Muscle layer of duodenum (tissue), 2 donors: ENCODE measurements around the gene LRRC74B.
"Not testable (repeated sequence)": the region's sequence is repeated elsewhere in the genome, so short reads cannot be mapped to it uniquely, and the experiment has no call there.

Experiments used
- H3K27ac ChIP-seq: one replicate; pipeline ENCODE4 v1.7.0; 2013; ENCODE audit warnings: mild to moderate bottlenecking, low read length
- H3K27me3 ChIP-seq: one replicate; pipeline ENCODE4 v1.7.0; 2013; ENCODE audit warnings: low read depth, mild to moderate bottlenecking, control low read depth, low read length
- H3K36me3 ChIP-seq, 2 donors: one replicate each; pipeline ENCODE4 v1.7.0; 2013; ENCODE audit warnings: low read length in 2 of 2, control low read depth in 1 of 2, mild to moderate bottlenecking in 1 of 2; ENCODE audit not compliant: insufficient read depth in 2 of 2, control insufficient read depth in 1 of 2
- H3K4me1 ChIP-seq, 2 donors: one replicate each; pipeline ENCODE4 v1.7.0; 2013; ENCODE audit warnings: low read length in 2 of 2, mild to moderate bottlenecking in 2 of 2, control low read depth in 1 of 2, moderate library complexity in 1 of 2; ENCODE audit not compliant: insufficient read depth in 2 of 2, control insufficient read depth in 1 of 2
- H3K4me3 ChIP-seq, 2 donors: one replicate each; pipeline ENCODE4 v1.7.0; 2013; ENCODE audit warnings: low read length in 2 of 2, low read depth in 1 of 2, mild to moderate bottlenecking in 1 of 2
- H3K9me3 ChIP-seq, 2 donors: one replicate each; pipeline ENCODE4 v1.7.0; 2013; ENCODE audit warnings: low read length in 2 of 2, control low read depth in 1 of 2, mild to moderate bottlenecking in 1 of 2; ENCODE audit not compliant: control insufficient read depth in 1 of 2
- donor health status: healthy.

LRRC74B gene

GRCh38 chr22:21051831-21052400 is 6.2 kb downstream of the LRRC74B start:
- no peaks in the 10 kb centered on the region for H3K4me1 ChIP-seq
- H3K4me3 ChIP-seq: no peak overlapping the region
- no peaks in the 10 kb centered on the region for H3K36me3 ChIP-seq
- no peak overlapping the region for H3K27ac ChIP-seq
- H3K9me3 ChIP-seq: no peaks in the 10 kb centered on the region
- no peaks in the 10 kb centered on the region for H3K27me3 ChIP-seq

GRCh38 chr22:21052715-21053459 is 7.1 kb downstream of the LRRC74B start:
- Histone ChIP-seq H3K4me1 (no peaks in the 10 kb centered on the region), H3K9me3 (no peaks in the 10 kb centered on the region), H3K4me3 (no peak overlapping the region), H3K27me3 (no peaks in the 10 kb centered on the region), H3K36me3 (no peaks in the 10 kb centered on the region), H3K27ac (no peak overlapping the region)

GRCh38 chr22:21054046-21054713 is 8.4 kb downstream of the LRRC74B start:
- no peaks in the 10 kb centered on the region for H3K36me3 ChIP-seq
- no peaks in the 10 kb centered on the region for H3K27me3 ChIP-seq
- no peak overlapping the region for H3K4me3 ChIP-seq
- no peaks in the 10 kb centered on the region for H3K9me3 ChIP-seq
- H3K4me1 ChIP-seq: no peaks in the 10 kb centered on the region
- H3K27ac ChIP-seq: no peak overlapping the region

- Histone ChIP-seq H3K36me3 (no peaks in the 10 kb centered on the region), H3K27me3 (no peaks in the 10 kb centered on the region), H3K9me3 (no peaks in the 10 kb centered on the region), H3K4me1 (no peaks in the 10 kb centered on the region), H3K27ac (no peak overlapping the region), H3K4me3 (no peak overlapping the region)
Observed at GRCh38 chr22:21054714-21055563, 9.2 kb downstream of the LRRC74B start.

GRCh38 chr22:21055564-21055834 is 9.8 kb downstream of the LRRC74B start:
- H3K36me3 ChIP-seq: no peaks in the 10 kb centered on the region
- no peak overlapping the region for H3K4me3 ChIP-seq
- no peak overlapping the region for H3K27ac ChIP-seq
- H3K27me3 ChIP-seq: no peaks in the 10 kb centered on the region
- H3K4me1 ChIP-seq: no peaks in the 10 kb centered on the region
- no peaks in the 10 kb centered on the region for H3K9me3 ChIP-seq

GRCh38 chr22:21055880-21056319 is 10.2 kb downstream of the LRRC74B start:
- H3K27ac ChIP-seq: no peak overlapping the region
- H3K27me3 ChIP-seq: no peaks in the 10 kb centered on the region
- H3K4me1 ChIP-seq: no peaks in the 10 kb centered on the region
- no peak overlapping the region for H3K4me3 ChIP-seq
- no peaks in the 10 kb centered on the region for H3K9me3 ChIP-seq
- no peaks in the 10 kb centered on the region for H3K36me3 ChIP-seq

- not testable (repeated sequence) for H3K4me1 ChIP-seq, H3K36me3 ChIP-seq, H3K4me3 ChIP-seq, H3K9me3 ChIP-seq, H3K27ac ChIP-seq, H3K27me3 ChIP-seq
Observed at GRCh38 chr22:21060363-21060762, 14.6 kb downstream of the LRRC74B start.

- not testable (repeated sequence) for H3K27me3 ChIP-seq, H3K4me3 ChIP-seq, H3K36me3 ChIP-seq, H3K9me3 ChIP-seq, H3K27ac ChIP-seq, H3K4me1 ChIP-seq
Observed at GRCh38 chr22:21061660-21062321, 16.0 kb downstream of the LRRC74B start.

- not testable (repeated sequence) for H3K4me3 ChIP-seq, H3K4me1 ChIP-seq, H3K27ac ChIP-seq, H3K36me3 ChIP-seq, H3K9me3 ChIP-seq, H3K27me3 ChIP-seq
Observed at GRCh38 chr22:21064425-21064824, 18.7 kb downstream of the LRRC74B start.

GRCh38 chr22:21064917-21065864 is 19.4 kb downstream of the LRRC74B start:
- Histone ChIP-seq H3K36me3 (no peaks in the 10 kb centered on the region), H3K4me3 (no peak overlapping the region), H3K27ac (no peak overlapping the region), H3K4me1 (no peaks in the 10 kb centered on the region), H3K9me3 (no peaks in the 10 kb centered on the region), H3K27me3 (no peaks in the 10 kb centered on the region)
